ENCODE results near the gene PKP1. TPM values are rescaled to one million over a fixed set of nuclear protein-coding genes. Genes with fewer than 3 reads are reported as not detected.

Gene PKP1
- total and polyA plus RNA-seq, 2 donors (not counting 3 experiments of a cell fraction or from before 2014, with no cell fraction given), result 0.01 TPM; not detected in 1

- no TSS peak for BruUV-seq (replicated peaks)
- no peak for FAIRE-seq
- ChIA-PET CTCF (interaction anchor here (1.4 kb wide), 1 partner anchor 10 kb away, joined by 8 read pairs; no protein-coding TSS in a partner anchor), POLR2A (no interaction called here)
- intact Hi-C loops (cut with micrococcal nuclease) (no loop called here), dilution Hi-C loops (cut with MboI; ENCODE audit: extremely low pct_ligation_motif_present, low sequenced_read_pairs) (no loop called here)
- no peaks in the 10 kb centered on the region for H3K9me3 ChIP-seq (replicated peaks; ENCODE audit: control insufficient read depth, insufficient read depth, low read length)
- no peak overlapping the region for H3K27ac ChIP-seq (ENCODE audit: insufficient read depth, low read depth, low read length)
- H2AFZ ChIP-seq (ENCODE audit: low read depth, low read length), result no peak overlapping the region
- no peak overlapping the region for H3K4me3 ChIP-seq (replicated peaks in 1 of 3; ENCODE audit: insufficient read depth in 1 of 3, low read depth in 1 of 3, low read length in 3 of 3)
- DNase-seq (ENCODE audit: low read depth, low spot score), result no peak
- H4K20me1 ChIP-seq (replicated peaks; ENCODE audit: control insufficient read depth, extremely low read depth, insufficient read depth, low read length), result no peaks in the 10 kb centered on the region
- H3K9ac ChIP-seq (replicated peaks; ENCODE audit: extremely low read depth, insufficient read depth, low read length), result no peak overlapping the region
- no peaks in the 10 kb centered on the region for H3K9me1 ChIP-seq (replicated peaks; ENCODE audit: control insufficient read depth, extremely low read depth, insufficient read depth, low read length)
- H3K4me2 ChIP-seq (ENCODE audit: insufficient read depth, low read length), result no peak overlapping the region
- no peak for TF ChIP-seq EZH2 (IDR thresholded peaks at IDR 0.05; ENCODE audit: borderline replicate concordance, low read depth, low read length, severe bottlenecking)
- TF ChIP-seq FOS (IDR thresholded peaks at IDR 0.05; ENCODE audit: borderline replicate concordance, insufficient read depth, low read length), result no peak
- TF ChIP-seq GATA2 (IDR thresholded peaks at IDR 0.05; ENCODE audit: insufficient read depth, insufficient read length, low read depth, low read length), result no peak
- no peak for TF ChIP-seq POLR2AphosphoS5 (IDR thresholded peaks at IDR 0.05; ENCODE audit: insufficient read depth, low read depth, low read length)
- TF ChIP-seq, protein P1, sequence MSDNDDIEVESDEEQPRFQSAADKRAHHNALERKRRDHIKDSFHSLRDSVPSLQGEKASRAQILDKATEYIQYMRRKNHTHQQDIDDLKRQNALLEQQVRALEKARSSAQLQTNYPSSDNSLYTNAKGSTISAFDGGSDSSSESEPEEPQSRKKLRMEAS (IDR thresholded peaks at IDR 0.05; ENCODE audit: insufficient read depth, insufficient read length), result no peak
- no peak for TF ChIP-seq JUN (IDR thresholded peaks at IDR 0.05; ENCODE audit: borderline replicate concordance, insufficient read depth, insufficient read length, low read depth)
- no peak for TF ChIP-seq POLR2A (IDR thresholded peaks at IDR 0.05; ENCODE audit: low read depth, low read length)
- TF ChIP-seq MYC (IDR thresholded peaks at IDR 0.05; ENCODE audit: low read depth, low read length), result no peak
- no peak for TF ChIP-seq CTCF (IDR thresholded peaks at IDR 0.05; ENCODE audit: extremely low read depth in 1 of 2, insufficient read depth in 1 of 2, low read depth in 1 of 2, low read length in 2 of 2)
- H3K79me2 ChIP-seq (ENCODE audit: control insufficient read depth, insufficient read depth, low read length), result no peaks in the 10 kb centered on the region
- no peaks in the 10 kb centered on the region for H3K4me1 ChIP-seq (ENCODE audit: control insufficient read depth, extremely low read depth, insufficient read depth, low read length)
- peaks cover 0 to 14% of the 10 kb centered on the region in 2 experiments for H3K27me3 ChIP-seq (ENCODE audit: control insufficient read depth in 2 of 2, insufficient read depth in 2 of 2, low read length in 2 of 2)
- no peaks in the 10 kb centered on the region for H3K36me3 ChIP-seq (ENCODE audit: control insufficient read depth in 2 of 2, extremely low read depth in 1 of 2, insufficient read depth in 2 of 2, low read length in 2 of 2)
Observed at GRCh38 chr1:201336711-201337450, 53.6 kb downstream of the PKP1 start.
